M059J (cell line): ENCODE data around the gene EPX. TPM values are rescaled to one million over a fixed set of nuclear protein-coding genes. Genes with fewer than 3 reads are reported as not detected.
"Not testable (repeated sequence)": the region's sequence is repeated elsewhere in the genome, so short reads cannot be mapped to it uniquely, and the experiment has no call there.

Source experiments
- DNase-seq: peaks from one replicate; pipeline ENCODE4 v3.0.0-alpha.2; 2012; ENCODE audit warnings: low read depth
- total RNA-seq: library from RNA; depleted of rRNA; stranded (reverse); fragments of >200 nt; shearing (Covaris generic); gene quantifications from 2 replicates; pipeline ENCODE4 v1.2.3, GENCODE V29; 2014; rRNA removed

Gene EPX, protein sequence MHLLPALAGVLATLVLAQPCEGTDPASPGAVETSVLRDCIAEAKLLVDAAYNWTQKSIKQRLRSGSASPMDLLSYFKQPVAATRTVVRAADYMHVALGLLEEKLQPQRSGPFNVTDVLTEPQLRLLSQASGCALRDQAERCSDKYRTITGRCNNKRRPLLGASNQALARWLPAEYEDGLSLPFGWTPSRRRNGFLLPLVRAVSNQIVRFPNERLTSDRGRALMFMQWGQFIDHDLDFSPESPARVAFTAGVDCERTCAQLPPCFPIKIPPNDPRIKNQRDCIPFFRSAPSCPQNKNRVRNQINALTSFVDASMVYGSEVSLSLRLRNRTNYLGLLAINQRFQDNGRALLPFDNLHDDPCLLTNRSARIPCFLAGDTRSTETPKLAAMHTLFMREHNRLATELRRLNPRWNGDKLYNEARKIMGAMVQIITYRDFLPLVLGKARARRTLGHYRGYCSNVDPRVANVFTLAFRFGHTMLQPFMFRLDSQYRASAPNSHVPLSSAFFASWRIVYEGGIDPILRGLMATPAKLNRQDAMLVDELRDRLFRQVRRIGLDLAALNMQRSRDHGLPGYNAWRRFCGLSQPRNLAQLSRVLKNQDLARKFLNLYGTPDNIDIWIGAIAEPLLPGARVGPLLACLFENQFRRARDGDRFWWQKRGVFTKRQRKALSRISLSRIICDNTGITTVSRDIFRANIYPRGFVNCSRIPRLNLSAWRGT
- not detected in 2 replicates for total RNA-seq

DNA sequence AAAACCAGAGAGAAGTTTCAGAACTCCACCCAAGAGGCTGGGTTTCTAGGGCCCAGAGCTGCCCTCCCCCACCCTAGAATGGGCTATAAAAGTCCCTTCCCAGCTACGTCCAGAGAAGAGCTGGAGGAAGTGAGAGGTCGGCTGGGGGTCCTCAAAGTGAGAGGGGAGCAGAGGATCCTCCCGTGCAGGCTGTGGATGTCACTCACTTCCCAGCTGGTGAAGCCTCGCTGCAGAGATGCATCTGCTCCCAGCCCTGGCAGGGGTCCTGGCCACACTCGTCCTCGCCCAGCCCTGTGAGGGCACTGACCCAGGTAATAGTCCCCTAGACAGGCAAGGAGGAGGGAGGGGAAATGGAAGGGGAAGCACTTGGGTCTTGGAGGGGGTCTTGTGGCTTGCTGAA is at the start of gene EPX:
Gene EPX, plus strand, starts transcription at position 115 of the 400 bp plus-strand sequence. Its CDS starts 121 bp downstream, at position 236.
- DNase-seq = no peak

- not testable (repeated sequence) for DNase-seq
These were observed 49.2 kb upstream of the EPX start for GRCh38 chr17:58143335-58143734.

GRCh38 chr17:58144801-58145200 is 47.7 kb upstream of the EPX start:
- DNase-seq = no peak

GRCh38 chr17:58147930-58148434 is 44.5 kb upstream of the EPX start, which contains the start of gene OR4D1:
Gene OR4D1 (plus strand): TSS chr17:58148384. CDS start chr17:58155154, 6,770 bp downstream.
- no peak for DNase-seq

DNA sequence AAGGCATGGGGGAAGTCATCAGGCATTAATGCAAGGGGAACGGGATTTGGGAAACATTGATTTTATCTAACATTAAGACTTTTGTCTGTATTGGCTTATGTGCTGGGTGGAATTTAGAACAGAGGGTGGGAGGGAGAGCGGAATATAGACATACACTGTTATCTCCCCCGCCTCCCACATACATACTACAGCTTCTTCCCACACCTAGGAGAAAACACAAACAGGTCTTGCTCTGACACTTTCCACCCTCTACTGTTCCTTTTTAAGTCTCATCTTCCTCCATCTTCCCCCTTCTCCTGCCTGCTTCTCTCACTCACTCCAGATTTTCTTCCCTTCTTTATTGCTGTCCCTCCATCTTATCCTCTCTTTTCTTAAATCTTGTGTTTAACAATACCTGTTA is 43.9 kb upstream of the EPX start:
- DNase-seq = no peak

DNA sequence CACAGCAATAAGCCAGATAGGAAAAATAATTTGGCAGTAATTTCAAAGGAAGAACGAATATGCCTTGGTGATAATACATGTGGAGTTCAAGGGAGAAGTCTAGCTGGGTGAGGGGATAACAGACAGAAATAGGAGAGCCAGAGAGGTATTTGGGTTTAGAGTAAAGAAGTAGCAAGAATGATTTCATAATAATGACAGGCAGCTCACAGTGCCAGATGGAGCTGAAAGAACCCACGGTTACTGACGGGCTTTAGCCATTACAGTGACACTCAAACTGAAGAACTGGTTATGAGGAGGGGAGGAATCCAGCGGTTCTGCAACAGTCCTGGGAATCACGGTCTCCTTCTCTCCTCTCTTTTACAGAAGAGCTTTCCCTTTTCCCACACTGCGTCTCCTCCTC is 42.1 kb upstream of the EPX start:
- no peak for DNase-seq

- no peak for DNase-seq
These were observed 39.5 kb upstream of the EPX start for GRCh38 chr17:58153046-58153445.

- no peak for DNase-seq
These were observed 38.9 kb upstream of the EPX start for GRCh38 chr17:58153671-58154070.

GRCh38 chr17:58156839-58157803 is 35.4 kb upstream of the EPX start:
- DNase-seq = no peak

DNA sequence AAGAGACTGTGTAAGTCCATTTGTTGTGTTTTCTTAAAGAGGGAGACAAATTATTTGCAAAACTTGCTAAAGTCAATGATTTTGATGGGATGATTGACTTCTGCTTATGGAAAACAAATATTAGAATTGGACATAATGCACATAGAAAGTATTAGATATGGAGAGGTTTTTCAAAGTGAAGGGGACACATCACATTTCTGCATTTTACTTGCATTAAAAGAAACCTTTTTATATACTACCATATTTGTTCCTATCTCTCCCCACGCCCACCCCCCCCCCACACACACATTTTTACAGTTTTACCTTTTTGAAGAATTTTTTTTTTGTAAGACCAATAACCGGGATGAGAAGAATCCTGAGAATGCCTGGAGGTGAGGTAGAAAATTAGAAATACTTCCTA is 34.3 kb upstream of the EPX start:
- no peak for DNase-seq

GRCh38 chr17:58161566-58161965 is 31.0 kb upstream of the EPX start:
- no peak for DNase-seq

DNA sequence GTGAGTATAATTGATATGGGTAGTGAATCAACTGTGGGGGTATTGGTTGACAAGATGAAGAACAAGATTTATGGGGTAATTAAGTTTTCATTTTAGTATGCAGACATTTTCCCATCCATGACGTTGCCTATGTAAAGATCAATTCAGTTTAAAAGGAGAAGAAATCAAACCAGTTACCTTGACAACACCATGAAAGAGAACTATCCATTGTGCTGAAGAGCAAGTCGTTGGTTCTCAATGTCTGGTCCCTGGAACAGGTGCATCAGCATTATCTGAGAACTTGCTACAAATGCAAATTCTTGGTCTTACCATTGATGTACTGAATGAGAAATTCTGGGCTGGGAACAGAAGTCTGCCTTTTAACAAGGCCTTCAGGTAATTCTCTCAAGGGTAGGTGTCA is 26.5 kb upstream of the EPX start:
- no peak for DNase-seq

DNA sequence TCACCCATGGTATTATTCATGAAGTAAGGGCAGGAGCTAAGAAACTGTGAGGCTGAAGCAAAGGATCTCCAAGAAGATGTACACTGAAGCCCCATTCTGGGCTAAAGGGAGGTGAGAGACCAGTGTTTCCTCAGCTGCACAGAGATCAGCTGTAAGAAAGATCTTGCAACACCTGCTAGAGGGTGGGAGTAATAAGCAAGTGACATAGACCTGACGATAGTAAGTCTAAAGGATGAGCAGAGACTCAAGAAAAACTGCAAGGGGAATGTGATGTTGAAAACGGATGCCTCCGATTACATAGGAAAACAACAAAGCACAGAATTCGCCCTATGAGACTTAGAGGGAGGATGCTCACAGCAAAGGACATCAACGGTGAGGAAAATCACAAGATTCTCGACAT is 25.8 kb upstream of the EPX start, which contains the start of gene OR4D2:
Gene OR4D2, plus strand, starts transcription at position 301 of the 400 bp plus-strand sequence. CDS start 2,674 bp downstream, outside the sequence.
- DNase-seq = no peak

GRCh38 chr17:58170622-58171021 is 21.9 kb upstream of the EPX start:
- no peak for DNase-seq

DNA sequence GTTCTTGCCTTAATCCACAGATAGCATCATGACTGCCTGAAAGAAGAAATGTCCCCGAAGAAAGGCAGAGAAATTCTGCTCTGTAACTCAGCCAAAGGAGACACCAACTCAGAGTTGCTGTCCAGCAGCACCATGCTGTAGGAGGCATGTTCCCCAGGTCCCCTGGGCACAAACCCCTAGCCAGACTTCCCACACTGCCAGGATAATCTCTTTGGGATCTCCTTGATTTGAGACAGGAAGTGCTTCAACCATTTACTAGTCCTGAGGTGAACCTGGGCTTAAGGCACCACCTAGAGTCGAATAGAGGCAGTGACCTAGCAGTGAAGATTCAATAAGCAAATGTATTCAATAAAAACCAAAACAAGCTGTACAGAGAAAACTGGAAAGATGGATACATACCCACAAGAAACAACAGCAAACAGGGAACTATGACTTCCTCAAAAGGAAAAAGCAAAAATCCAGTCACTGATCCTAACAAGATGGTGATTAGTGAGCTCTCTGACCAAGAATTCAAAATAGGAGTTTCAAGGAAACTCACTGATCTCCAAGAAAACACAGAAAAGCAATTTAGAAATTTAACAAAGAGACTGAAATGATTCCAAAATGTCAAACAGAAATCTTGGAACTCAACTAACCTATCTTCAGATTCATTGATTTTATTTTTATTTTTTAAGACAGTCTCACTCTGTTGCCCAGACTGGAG is 20.0 kb upstream of the EPX start:
- DNase-seq = peak; percentile 45

- DNase-seq = no peak
These were observed 17.7 kb upstream of the EPX start for GRCh38 chr17:58174871-58175270.

DNA sequence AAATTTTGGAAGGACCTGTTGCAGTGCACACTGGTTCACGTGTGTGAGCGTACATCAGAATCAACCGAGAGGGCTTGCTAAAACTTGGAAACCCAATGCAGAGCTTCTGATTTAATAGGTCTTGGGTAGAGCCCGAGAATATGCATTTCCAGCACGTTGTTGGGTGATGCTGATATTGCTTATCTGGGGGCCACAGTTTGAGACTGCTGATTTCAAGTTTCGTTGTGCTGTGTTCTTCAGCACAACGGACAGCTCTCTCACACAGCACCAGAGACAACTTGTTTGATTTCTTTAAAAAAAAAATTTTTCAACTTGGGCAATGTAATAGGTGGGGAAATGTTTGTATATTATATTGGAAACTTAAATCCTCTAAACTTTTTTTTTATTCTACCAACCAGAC is 16.3 kb upstream of the EPX start:
- DNase-seq = no peak

- DNase-seq = no peak
These were observed 10.7 kb upstream of the EPX start for GRCh38 chr17:58181796-58182195.

GRCh38 chr17:58183514-58183913 is 9.0 kb upstream of the EPX start:
- DNase-seq = no peak

- DNase-seq = peak; percentile 87
These were observed 8.1 kb upstream of the EPX start for GRCh38 chr17:58184308-58184985.
